HFFc6 (cell line): Measurements from ENCODE around the gene IQSEC3. TPM values are rescaled to one million over a fixed set of nuclear protein-coding genes. Genes with fewer than 3 reads are reported as not detected.

ENCODE experiments used
- DNase-seq: peaks from one replicate; pipeline ENCODE4 v3.0.0-alpha.2; 2018
- H3K27ac Mint-ChIP-seq: 2 replicates; pipeline ENCODE4 v1.8.0; 2020; ENCODE audit warnings: mild to moderate bottlenecking, mixed read lengths
- H3K27me3 Mint-ChIP-seq: 2 replicates; pipeline ENCODE4 v1.8.0; 2021; ENCODE audit warnings: mild to moderate bottlenecking, moderate library complexity, mixed read lengths; ENCODE audit not compliant: insufficient read depth
- H3K36me3 Mint-ChIP-seq: 2 replicates; pipeline ENCODE4 v1.8.0; 2021; ENCODE audit warnings: low read depth, mixed read lengths
- H3K4me1 Mint-ChIP-seq: 2 replicates; pipeline ENCODE4 v1.8.0; 2020; ENCODE audit warnings: low read depth, mixed read lengths
- H3K4me3 Mint-ChIP-seq: 2 replicates; pipeline ENCODE4 v1.8.0; 2020; ENCODE audit warnings: mild to moderate bottlenecking, moderate library complexity, mixed read lengths
- H3K9me3 Mint-ChIP-seq: 2 replicates; pipeline ENCODE4 v1.8.0; 2020; ENCODE audit warnings: mild to moderate bottlenecking, mixed read lengths
- total RNA-seq, 6 experiments: library from RNA; stranded (reverse); fragmentation: NEBNext Ultra II Directional; extraction: Animal tissue kit (Norgen Biotek cat#: 25700); gene quantifications; 2 replicates in 1 of 6; 3 replicates in 5 of 6; pipeline ENCODE4 v1.2.3, GENCODE V29; 2021
- TF ChIP-seq, protein P1 (sequence below): fragments of 200-600 bp; sonication (generic); IDR thresholded peaks from 2 replicates; pipeline ENCODE4 v1.5.0; 2021; ENCODE audit warnings: antibody characterized with exemption, mild to moderate bottlenecking

IQSEC3 gene
- total RNA-seq, 6 experiments from 2014 or later = not detected

DNA sequence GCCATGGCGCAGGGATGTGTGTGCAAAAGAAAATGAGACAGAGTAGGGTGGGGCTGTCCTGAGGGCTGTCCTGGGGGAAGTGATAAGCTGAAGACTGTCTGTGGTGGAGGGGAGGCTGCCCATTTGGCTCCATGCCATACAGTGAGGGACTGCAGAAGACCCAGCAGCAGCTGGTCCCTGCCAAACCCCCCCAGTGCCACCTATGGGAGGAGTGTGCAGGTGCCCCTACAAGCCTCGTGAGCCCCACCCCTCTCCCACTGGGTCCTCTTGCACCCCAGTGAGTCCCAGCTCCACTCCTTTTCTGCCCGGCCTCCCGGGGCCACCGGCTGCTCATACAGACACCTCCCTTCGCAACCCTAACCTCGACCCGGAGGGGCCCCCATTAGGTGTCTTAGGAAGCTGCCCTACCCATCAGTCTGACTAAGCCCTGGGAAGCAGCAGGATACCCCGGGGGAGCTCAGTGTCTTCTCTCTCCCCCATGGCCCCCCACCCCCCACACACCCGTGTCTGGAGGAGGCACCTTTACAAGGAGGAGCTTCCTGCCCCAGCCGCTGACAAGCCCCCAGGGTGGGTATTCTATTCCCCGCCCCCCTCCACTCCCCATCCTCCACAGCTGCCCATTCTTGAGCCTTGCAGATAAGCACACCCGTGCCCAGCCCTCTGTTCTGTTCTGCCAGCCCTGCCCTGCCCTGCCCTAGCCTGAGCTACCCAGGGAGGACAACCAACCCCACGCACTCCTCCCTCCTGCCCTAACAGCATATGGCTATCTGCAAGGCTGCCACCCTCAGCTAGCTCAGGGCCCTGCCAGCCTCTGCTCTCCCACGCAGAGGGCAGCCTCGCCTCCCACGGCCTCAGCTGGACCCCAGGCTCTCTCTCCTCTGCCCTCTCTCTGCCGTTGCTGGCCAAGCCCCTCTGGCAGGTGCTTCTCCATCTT, 105.4 kb downstream of the IQSEC3 start:
- TF ChIP-seq, protein P1, sequence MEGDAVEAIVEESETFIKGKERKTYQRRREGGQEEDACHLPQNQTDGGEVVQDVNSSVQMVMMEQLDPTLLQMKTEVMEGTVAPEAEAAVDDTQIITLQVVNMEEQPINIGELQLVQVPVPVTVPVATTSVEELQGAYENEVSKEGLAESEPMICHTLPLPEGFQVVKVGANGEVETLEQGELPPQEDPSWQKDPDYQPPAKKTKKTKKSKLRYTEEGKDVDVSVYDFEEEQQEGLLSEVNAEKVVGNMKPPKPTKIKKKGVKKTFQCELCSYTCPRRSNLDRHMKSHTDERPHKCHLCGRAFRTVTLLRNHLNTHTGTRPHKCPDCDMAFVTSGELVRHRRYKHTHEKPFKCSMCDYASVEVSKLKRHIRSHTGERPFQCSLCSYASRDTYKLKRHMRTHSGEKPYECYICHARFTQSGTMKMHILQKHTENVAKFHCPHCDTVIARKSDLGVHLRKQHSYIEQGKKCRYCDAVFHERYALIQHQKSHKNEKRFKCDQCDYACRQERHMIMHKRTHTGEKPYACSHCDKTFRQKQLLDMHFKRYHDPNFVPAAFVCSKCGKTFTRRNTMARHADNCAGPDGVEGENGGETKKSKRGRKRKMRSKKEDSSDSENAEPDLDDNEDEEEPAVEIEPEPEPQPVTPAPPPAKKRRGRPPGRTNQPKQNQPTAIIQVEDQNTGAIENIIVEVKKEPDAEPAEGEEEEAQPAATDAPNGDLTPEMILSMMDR = no peak
- Mint-ChIP-seq H3K4me1 (peaks cover 27% of the 10 kb centered on the region), H3K4me3 (no peak overlapping the region)

DNA sequence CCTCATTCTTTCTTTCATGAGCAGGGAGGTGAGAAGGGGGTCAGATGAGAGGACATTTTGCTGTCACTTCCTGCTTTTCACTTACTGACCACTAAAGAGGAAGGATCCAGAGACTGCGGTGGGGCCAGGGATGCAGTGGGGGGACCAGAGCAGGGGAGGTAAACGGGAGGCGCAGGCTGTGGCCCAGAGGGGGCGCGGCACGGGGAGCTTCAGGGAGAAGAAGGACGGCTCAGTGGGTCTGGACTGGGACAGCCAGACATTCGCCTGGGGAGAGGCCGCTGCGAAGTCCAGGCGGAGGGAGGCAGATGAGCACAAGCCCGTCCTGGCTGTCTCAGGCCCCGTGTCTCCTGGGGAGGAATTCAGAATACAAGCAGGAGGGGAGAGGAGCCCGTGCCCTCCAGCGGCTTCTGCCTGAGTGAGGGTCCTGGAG, 106.2 kb downstream of the IQSEC3 start:
- Mint-ChIP-seq H3K4me3 (no peak overlapping the region), H3K27me3 (peaks cover 6% of the 10 kb centered on the region), H3K36me3 (no peaks in the 10 kb centered on the region), H3K4me1 (peaks cover 30% of the 10 kb centered on the region), H3K9me3 (no peaks in the 10 kb centered on the region), H3K27ac (no peak overlapping the region)
- TF ChIP-seq, protein P1 = no peak
- DNase-seq = no peak

More for the DNA sequence above, 105.4 kb downstream of the IQSEC3 start:
- H3K27ac Mint-ChIP-seq = no peak overlapping the region
- peaks cover 6% of the 10 kb centered on the region for H3K27me3 Mint-ChIP-seq
- no peak for DNase-seq
- no peaks in the 10 kb centered on the region for H3K36me3 Mint-ChIP-seq
- no peaks in the 10 kb centered on the region for H3K9me3 Mint-ChIP-seq

DNA sequence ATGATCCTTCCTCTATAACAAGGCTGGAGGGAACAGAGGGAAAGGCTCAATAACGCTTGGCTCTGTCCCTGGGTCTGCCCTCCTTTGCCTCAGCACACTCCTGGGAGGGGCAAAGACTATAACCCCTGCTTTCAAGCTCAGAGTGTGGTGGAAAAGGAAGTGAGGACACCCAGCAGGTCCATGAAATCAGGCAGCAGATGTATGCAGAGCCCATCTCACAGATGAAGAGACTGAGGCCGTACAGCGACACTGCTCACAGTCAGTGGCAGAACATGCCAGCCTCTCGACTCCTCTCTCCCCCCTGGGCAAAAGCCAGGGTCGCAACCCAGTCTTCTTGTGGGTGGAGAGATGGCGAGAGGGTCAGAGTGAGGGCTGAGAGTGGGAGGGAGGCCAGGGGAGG, 107.6 kb downstream of the IQSEC3 start:
- H3K4me1 Mint-ChIP-seq = peaks cover 28% of the 10 kb centered on the region

DNA sequence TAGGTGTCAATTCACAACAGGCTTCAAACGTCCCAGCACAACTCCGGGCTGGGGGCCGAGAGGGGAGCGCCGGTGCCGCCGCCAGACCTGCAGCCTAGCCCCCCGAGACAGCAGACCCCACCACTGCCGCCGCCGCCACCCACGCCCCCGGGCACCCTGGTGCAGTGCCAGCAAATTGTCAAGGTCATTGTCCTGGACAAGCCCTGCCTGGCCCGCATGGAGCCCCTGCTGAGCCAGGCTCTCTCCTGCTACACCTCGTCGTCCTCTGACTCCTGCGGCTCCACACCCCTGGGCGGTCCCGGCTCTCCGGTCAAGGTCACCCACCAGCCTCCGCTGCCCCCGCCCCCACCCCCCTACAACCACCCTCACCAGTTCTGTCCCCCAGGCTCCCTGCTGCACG, 108.0 kb downstream of the IQSEC3 start:
- no peak overlapping the region for H3K4me3 Mint-ChIP-seq
- TF ChIP-seq, protein P1 = no peak
- no peaks in the 10 kb centered on the region for H3K36me3 Mint-ChIP-seq
- H3K4me1 Mint-ChIP-seq = peaks cover 26% of the 10 kb centered on the region
- H3K27me3 Mint-ChIP-seq = no peaks in the 10 kb centered on the region; the same call in none of the 2 replicates
- no peaks in the 10 kb centered on the region for H3K9me3 Mint-ChIP-seq
- no peak overlapping the region for H3K27ac Mint-ChIP-seq
- no peak for DNase-seq

More for the DNA sequence above, 107.6 kb downstream of the IQSEC3 start:
- H3K4me3 Mint-ChIP-seq = no peak overlapping the region
- H3K27me3 Mint-ChIP-seq = peaks cover 3% of the 10 kb centered on the region
- TF ChIP-seq, protein P1 = no peak
- no peak overlapping the region for H3K27ac Mint-ChIP-seq
- H3K9me3 Mint-ChIP-seq = no peaks in the 10 kb centered on the region
- no peaks in the 10 kb centered on the region for H3K36me3 Mint-ChIP-seq
- DNase-seq = no peak

DNA sequence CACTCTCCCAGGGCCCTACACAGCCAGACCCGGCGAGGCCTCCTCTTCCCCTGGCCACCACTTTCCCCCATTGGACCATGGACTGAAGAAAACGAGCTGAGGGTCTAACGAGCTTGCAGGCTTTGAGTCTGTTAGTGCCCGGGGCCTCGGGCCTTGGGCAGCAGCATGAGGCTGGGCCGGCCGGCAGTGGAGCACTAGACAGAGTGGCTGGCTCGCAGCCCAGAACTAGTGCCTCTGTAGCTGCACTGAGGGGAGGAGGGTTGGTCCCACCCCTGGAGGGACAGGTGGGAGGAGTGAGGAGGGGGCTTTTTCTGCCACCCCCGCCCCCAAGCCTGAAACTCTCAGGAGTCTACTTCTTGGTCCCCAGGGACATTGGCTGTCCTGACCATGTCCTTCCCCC, 108.7 kb downstream of the IQSEC3 start:
- no peak for DNase-seq
- Mint-ChIP-seq H3K36me3 (no peaks in the 10 kb centered on the region), H3K4me1 (peaks cover 31% of the 10 kb centered on the region), H3K27ac (no peak overlapping the region), H3K27me3 (no peaks in the 10 kb centered on the region; the same call in none of the 2 replicates), H3K4me3 (no peak overlapping the region), H3K9me3 (no peaks in the 10 kb centered on the region)
- TF ChIP-seq, protein P1 = no peak
